H1 (cell line): Measurements from ENCODE around the gene IZUMO4.

Source experiments
- ATF2 ChIP-seq: IDR thresholded peaks from 2 replicates; pipeline ENCODE4 v1.6.1; 2012; ENCODE audit warnings: low read length, inconsistent platforms
- ATF3 ChIP-seq: IDR thresholded peaks from 2 replicates; pipeline ENCODE4 v1.6.1; 2011; ENCODE audit warnings: low read depth, mild to moderate bottlenecking, low read length; ENCODE audit not compliant: insufficient read depth
- CBX5 ChIP-seq: fragments of 300-800, 300-1000 bp; sonication (generic); IDR thresholded peaks from 2 replicates; pipeline ENCODE4 v1.7.1; 2016; ENCODE audit warnings: antibody characterized with exemption, low read length, low read depth
- CTCF ChIP-seq, 3 experiments: IDR thresholded peaks; 1 replicate in 2 of 3; 2 replicates in 1 of 3; pipeline versions ENCODE4 v1.5.1 to v1.6.1; 2011; ENCODE audit warnings: low read length in 3 of 3, mild to moderate bottlenecking in 3 of 3, inconsistent platforms in 2 of 3, low read depth in 1 of 3, moderate library complexity in 1 of 3; ENCODE audit not compliant: insufficient read depth in 1 of 3; ENCODE audit errors: control extremely low read depth in 1 of 3
- EP300 ChIP-seq, 2 experiments: IDR thresholded peaks; 1 replicate in 1 of 2; 2 replicates in 1 of 2; pipeline ENCODE4 v1.6.1; 2011 to 2012; ENCODE audit warnings: low read depth in 2 of 2, low read length in 2 of 2, mild to moderate bottlenecking in 2 of 2, borderline replicate concordance in 1 of 2, inconsistent platforms in 1 of 2, moderate library complexity in 1 of 2
- EZH2 ChIP-seq: fragments of 200-600 bp; sonication (generic); IDR thresholded peaks from 2 replicates; pipeline ENCODE4 v1.7.1; 2012; ENCODE audit warnings: low read depth, mild to moderate bottlenecking, moderate library complexity, low read length, inconsistent platforms; ENCODE audit not compliant: severe bottlenecking
- HDAC6 ChIP-seq: IDR thresholded peaks from one replicate; pipeline ENCODE4 v1.7.1; 2012; ENCODE audit warnings: low read depth, mild to moderate bottlenecking, inconsistent platforms, low read length, moderate library complexity
- MAFK ChIP-seq: IDR thresholded peaks from 2 replicates; pipeline ENCODE4 v1.6.1; 2012; ENCODE audit warnings: low read depth, mild to moderate bottlenecking, improper control_type of control experiment, low read length
- PHF8 ChIP-seq: fragments of 200-600 bp; sonication (generic); conservative IDR thresholded peaks from 2 replicates; pipeline ENCODE4 v1.7.1; 2012; ENCODE audit warnings: low read depth, mild to moderate bottlenecking, inconsistent platforms, low read length, moderate library complexity
- POLR2AphosphoS5 ChIP-seq: IDR thresholded peaks from 2 replicates; pipeline ENCODE4 v1.6.1; 2011; ENCODE audit warnings: low read depth, low read length
- TAF1 ChIP-seq: IDR thresholded peaks from 2 replicates; pipeline ENCODE4 v1.6.1; 2011; ENCODE audit warnings: mild to moderate bottlenecking, low read depth, low read length
- TCF12 ChIP-seq: IDR thresholded peaks from 2 replicates; pipeline ENCODE4 v1.6.1; 2011; ENCODE audit warnings: low read depth, mild to moderate bottlenecking, low read length

- TF ChIP-seq CTCF (IDR thresholded peaks at IDR 0.05; ENCODE audit: control extremely low read depth in 1 of 3, insufficient read depth in 1 of 3, low read depth in 1 of 3, low read length in 3 of 3): no peak
- no peak for TF ChIP-seq ATF3
- TF ChIP-seq MAFK: no peak
- TF ChIP-seq PHF8: no peak
- TF ChIP-seq EZH2: no peak
- TF ChIP-seq POLR2AphosphoS5: no peak
- no peak for TF ChIP-seq TCF12
- TF ChIP-seq CBX5: no peak
- no peak for TF ChIP-seq TAF1
- TF ChIP-seq EP300 (IDR thresholded peaks at IDR 0.05; ENCODE audit: borderline replicate concordance in 1 of 2, low read depth in 2 of 2, low read length in 2 of 2): no peak
- TF ChIP-seq ATF2: no peak
- no peak for TF ChIP-seq HDAC6
Observed at GRCh38 chr19:2064788-2065524, 31.8 kb upstream of the IZUMO4 start.
